Body of pancreas (tissue), 4 donors: ENCODE measurements around the gene EN1.

ENCODE experiments used
- POLR2A ChIP-seq, 3 donors: fragments of 450-650 bp; IDR thresholded peaks; one replicate each; pipeline ENCODE4 v1.6.1; 2016; ENCODE audit warnings: antibody characterized with exemption in 3 of 3, mild to moderate bottlenecking in 2 of 3
- TF ChIP-seq, protein P1 (sequence below), 7 experiments: fragments of 450-650 bp in 4 of 7; fragments of 200-600 bp in 3 of 7; sonication (generic) in 3 of 7; IDR thresholded peaks; one replicate each; pipeline ENCODE4 v1.5.1; 2016 to 2019; ENCODE audit warnings: antibody characterized with exemption in 7 of 7

DNA sequence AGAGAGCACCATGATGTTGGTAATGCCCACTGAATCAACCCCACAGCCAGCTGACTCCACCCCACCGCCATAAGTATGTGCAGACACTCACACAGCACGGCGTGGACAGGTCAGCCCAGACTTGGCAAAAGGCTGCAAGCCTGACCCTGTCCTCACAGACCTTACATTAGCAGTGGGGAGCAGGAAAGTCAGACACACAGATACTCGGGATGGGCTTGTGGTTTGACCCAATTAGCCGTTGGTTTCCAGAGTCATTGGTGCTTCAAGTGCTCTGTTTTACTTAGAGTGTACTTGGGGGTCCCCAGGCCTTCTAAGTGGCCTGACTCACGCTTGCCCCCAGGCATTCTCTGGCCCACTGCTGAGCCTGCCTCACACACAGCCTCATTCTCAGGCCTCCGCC lies 36.7 kb downstream of the EN1 start:
- TF ChIP-seq, protein P1, sequence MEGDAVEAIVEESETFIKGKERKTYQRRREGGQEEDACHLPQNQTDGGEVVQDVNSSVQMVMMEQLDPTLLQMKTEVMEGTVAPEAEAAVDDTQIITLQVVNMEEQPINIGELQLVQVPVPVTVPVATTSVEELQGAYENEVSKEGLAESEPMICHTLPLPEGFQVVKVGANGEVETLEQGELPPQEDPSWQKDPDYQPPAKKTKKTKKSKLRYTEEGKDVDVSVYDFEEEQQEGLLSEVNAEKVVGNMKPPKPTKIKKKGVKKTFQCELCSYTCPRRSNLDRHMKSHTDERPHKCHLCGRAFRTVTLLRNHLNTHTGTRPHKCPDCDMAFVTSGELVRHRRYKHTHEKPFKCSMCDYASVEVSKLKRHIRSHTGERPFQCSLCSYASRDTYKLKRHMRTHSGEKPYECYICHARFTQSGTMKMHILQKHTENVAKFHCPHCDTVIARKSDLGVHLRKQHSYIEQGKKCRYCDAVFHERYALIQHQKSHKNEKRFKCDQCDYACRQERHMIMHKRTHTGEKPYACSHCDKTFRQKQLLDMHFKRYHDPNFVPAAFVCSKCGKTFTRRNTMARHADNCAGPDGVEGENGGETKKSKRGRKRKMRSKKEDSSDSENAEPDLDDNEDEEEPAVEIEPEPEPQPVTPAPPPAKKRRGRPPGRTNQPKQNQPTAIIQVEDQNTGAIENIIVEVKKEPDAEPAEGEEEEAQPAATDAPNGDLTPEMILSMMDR (IDR thresholded peaks at IDR 0.05): no peak
- no peak for TF ChIP-seq POLR2A (IDR thresholded peaks at IDR 0.05)
